ENCODE data around the gene PAPPA.

DNA sequence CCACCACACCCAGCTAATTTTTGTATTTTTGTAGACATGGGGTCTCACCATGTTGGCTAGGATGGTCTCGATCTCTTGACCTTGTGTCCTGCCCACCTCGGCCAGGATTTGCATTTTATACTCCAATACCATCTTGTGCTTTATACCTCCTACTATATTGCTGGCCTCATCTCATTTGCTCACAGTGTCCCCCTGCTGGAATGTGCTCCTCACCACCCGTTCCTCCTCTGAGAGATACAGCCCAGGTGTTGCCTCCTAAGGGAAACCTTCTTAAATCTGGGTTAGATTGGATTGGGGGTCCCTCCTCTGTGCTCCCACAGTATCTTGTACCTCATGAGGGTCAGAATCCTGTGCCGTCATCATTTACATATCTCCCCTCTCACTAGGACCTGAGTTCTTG, 131.7 kb downstream of the PAPPA start:
- TF ChIP-seq, protein P1, sequence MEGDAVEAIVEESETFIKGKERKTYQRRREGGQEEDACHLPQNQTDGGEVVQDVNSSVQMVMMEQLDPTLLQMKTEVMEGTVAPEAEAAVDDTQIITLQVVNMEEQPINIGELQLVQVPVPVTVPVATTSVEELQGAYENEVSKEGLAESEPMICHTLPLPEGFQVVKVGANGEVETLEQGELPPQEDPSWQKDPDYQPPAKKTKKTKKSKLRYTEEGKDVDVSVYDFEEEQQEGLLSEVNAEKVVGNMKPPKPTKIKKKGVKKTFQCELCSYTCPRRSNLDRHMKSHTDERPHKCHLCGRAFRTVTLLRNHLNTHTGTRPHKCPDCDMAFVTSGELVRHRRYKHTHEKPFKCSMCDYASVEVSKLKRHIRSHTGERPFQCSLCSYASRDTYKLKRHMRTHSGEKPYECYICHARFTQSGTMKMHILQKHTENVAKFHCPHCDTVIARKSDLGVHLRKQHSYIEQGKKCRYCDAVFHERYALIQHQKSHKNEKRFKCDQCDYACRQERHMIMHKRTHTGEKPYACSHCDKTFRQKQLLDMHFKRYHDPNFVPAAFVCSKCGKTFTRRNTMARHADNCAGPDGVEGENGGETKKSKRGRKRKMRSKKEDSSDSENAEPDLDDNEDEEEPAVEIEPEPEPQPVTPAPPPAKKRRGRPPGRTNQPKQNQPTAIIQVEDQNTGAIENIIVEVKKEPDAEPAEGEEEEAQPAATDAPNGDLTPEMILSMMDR (IDR thresholded peaks at IDR 0.05), result no peak
- no peak for TF ChIP-seq POLR2A (IDR thresholded peaks at IDR 0.05)
